DND-41 (cell line): ENCODE measurements around the gene KCNMA1.

Experiments used
- ATAC-seq: fragments of 200-7000 bp; cut with Tn5 transposase; 3 replicates; pipeline ENCODE4 v1.9.1; 2021; ENCODE audit warnings: low read depth; ENCODE audit not compliant: insufficient read depth
- DNase-seq: peaks from one replicate; pipeline ENCODE4 v3.0.0-alpha.2; 2020
- H2AFZ ChIP-seq: 2 replicates; pipeline ENCODE4 v1.6.0; 2012; ENCODE audit warnings: low read depth, low read length
- H3K27ac ChIP-seq: 2 replicates; pipeline ENCODE4 v1.5.1; 2012; ENCODE audit warnings: low read length, inconsistent platforms
- H3K27me3 ChIP-seq: fragments of 200-600 bp; sonication (generic); 2 replicates; pipeline ENCODE4 v1.6.0; 2012; ENCODE audit warnings: low read length, mild to moderate bottlenecking, inconsistent platforms; ENCODE audit not compliant: insufficient read depth, poor library complexity
- H3K36me3 ChIP-seq: 2 replicates; pipeline ENCODE4 v1.5.1; 2012; ENCODE audit warnings: low read length, inconsistent platforms; ENCODE audit not compliant: insufficient read depth
- H3K4me1 ChIP-seq: 2 replicates; pipeline ENCODE4 v1.5.1; 2012; ENCODE audit warnings: mild to moderate bottlenecking, low read length; ENCODE audit not compliant: insufficient read depth
- H3K4me2 ChIP-seq: 2 replicates; pipeline ENCODE4 v1.6.0; 2012; ENCODE audit warnings: mild to moderate bottlenecking, moderate library complexity, low read length, inconsistent platforms; ENCODE audit not compliant: insufficient read depth
- H3K4me3 ChIP-seq, 2 experiments: fragments of 200-600 bp in 1 of 2; shearing (Covaris generic) in 1 of 2; 2 replicates each; pipeline ENCODE4 v1.5.1; 2012 to 2016; ENCODE audit warnings: inconsistent platforms in 2 of 2, low read length in 2 of 2, mild to moderate bottlenecking in 2 of 2, low read depth in 1 of 2, moderate library complexity in 1 of 2
- H3K79me2 ChIP-seq: 2 replicates; pipeline ENCODE4 v1.6.0; 2012; ENCODE audit warnings: low read length, inconsistent platforms; ENCODE audit not compliant: insufficient read depth
- H3K9ac ChIP-seq: 2 replicates; pipeline ENCODE4 v1.6.0; 2012; ENCODE audit warnings: low read depth, mild to moderate bottlenecking, inconsistent platforms, low read length, moderate library complexity
- H3K9me3 ChIP-seq: 2 replicates; pipeline ENCODE4 v1.5.1; 2012; ENCODE audit warnings: low read length, moderate library complexity, mild to moderate bottlenecking, inconsistent platforms; ENCODE audit not compliant: insufficient read depth, severe bottlenecking
- H4K20me1 ChIP-seq: 2 replicates; pipeline ENCODE4 v1.6.0; 2012; ENCODE audit warnings: low read length; ENCODE audit not compliant: insufficient read depth
- EZH2 ChIP-seq: IDR thresholded peaks from 3 replicates; pipeline ENCODE4 v1.6.1; 2012; ENCODE audit warnings: borderline replicate concordance, low read depth, mild to moderate bottlenecking, moderate library complexity, low read length, inconsistent platforms; ENCODE audit not compliant: severe bottlenecking
- TF ChIP-seq, protein P1 (sequence below): IDR thresholded peaks from 2 replicates; pipeline ENCODE4 v1.5.1; 2012; ENCODE audit warnings: borderline replicate concordance, low read length, moderate library complexity, mild to moderate bottlenecking; ENCODE audit not compliant: poor library complexity, severe bottlenecking; ENCODE audit errors: extremely low read depth

KCNMA1 gene

DNA sequence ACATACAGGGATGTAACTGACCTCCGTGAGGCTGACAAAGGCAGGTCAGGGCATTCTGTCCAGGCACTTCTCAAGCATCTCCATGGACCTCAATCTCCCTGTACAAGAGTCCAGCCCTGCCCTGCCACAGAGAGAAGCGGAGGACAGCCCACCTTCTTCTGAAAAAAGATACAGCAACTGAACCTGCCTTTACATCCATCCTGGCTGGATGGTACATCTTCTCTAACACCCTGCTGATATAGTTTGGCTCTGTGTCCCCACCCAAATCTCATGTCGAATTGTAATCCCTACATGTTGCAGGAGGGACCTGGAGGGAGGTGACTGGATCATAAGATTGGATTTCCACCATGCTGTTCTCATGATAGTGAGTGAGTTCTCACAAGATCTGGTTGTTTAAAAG lies 40.5 kb upstream of the KCNMA1 start:
- H3K4me1 ChIP-seq, result no peaks in the 10 kb centered on the region
- H3K36me3 ChIP-seq, result no peaks in the 10 kb centered on the region
- TF ChIP-seq EZH2, result no peak
- no peak overlapping the region for H3K27ac ChIP-seq
- no peak for ATAC-seq
- DNase-seq, result no peak
- H3K4me3 ChIP-seq, result no peak overlapping the region
- no peaks in the 10 kb centered on the region for H4K20me1 ChIP-seq
- H3K9ac ChIP-seq, result no peak overlapping the region
- no peaks in the 10 kb centered on the region for H3K9me3 ChIP-seq
- no peaks in the 10 kb centered on the region for H3K79me2 ChIP-seq
- no peak overlapping the region for H3K4me2 ChIP-seq
- no peak overlapping the region for H2AFZ ChIP-seq
- peaks cover 6% of the 10 kb centered on the region for H3K27me3 ChIP-seq

- Histone ChIP-seq H4K20me1 (no peaks in the 10 kb centered on the region), H3K4me2 (no peak overlapping the region), H3K4me1 (no peaks in the 10 kb centered on the region), H3K9ac (no peak overlapping the region), H3K27ac (no peak overlapping the region), H3K27me3 (peaks cover 9% of the 10 kb centered on the region), H3K79me2 (no peaks in the 10 kb centered on the region), H3K9me3 (no peaks in the 10 kb centered on the region), H3K36me3 (no peaks in the 10 kb centered on the region), H3K4me3 (no peak overlapping the region), H2AFZ (no peak overlapping the region)
- no peak for TF ChIP-seq EZH2
- TF ChIP-seq, protein P1, sequence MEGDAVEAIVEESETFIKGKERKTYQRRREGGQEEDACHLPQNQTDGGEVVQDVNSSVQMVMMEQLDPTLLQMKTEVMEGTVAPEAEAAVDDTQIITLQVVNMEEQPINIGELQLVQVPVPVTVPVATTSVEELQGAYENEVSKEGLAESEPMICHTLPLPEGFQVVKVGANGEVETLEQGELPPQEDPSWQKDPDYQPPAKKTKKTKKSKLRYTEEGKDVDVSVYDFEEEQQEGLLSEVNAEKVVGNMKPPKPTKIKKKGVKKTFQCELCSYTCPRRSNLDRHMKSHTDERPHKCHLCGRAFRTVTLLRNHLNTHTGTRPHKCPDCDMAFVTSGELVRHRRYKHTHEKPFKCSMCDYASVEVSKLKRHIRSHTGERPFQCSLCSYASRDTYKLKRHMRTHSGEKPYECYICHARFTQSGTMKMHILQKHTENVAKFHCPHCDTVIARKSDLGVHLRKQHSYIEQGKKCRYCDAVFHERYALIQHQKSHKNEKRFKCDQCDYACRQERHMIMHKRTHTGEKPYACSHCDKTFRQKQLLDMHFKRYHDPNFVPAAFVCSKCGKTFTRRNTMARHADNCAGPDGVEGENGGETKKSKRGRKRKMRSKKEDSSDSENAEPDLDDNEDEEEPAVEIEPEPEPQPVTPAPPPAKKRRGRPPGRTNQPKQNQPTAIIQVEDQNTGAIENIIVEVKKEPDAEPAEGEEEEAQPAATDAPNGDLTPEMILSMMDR, result no peak
- ATAC-seq, result no peak
- DNase-seq, result no peak
Measured at GRCh38 chr10:77675347-77675746, 37.7 kb upstream of the KCNMA1 start.

GRCh38 chr10:77673515-77674140 lies 36.0 kb upstream of the KCNMA1 start:
- H3K27me3 ChIP-seq, result peaks cover 6% of the 10 kb centered on the region
- no peak for ATAC-seq
- no peaks in the 10 kb centered on the region for H3K4me1 ChIP-seq

GRCh38 chr10:77673101-77673500 lies 35.5 kb upstream of the KCNMA1 start:
- no peak for DNase-seq
- Histone ChIP-seq H3K4me2 (no peak overlapping the region), H3K4me3 (no peak overlapping the region)

More at GRCh38 chr10:77673515-77674140, 36.0 kb upstream of the KCNMA1 start:
- no peaks in the 10 kb centered on the region for H3K79me2 ChIP-seq
- H3K36me3 ChIP-seq, result no peaks in the 10 kb centered on the region
- no peaks in the 10 kb centered on the region for H3K9me3 ChIP-seq
- no peak overlapping the region for H3K27ac ChIP-seq
- no peak overlapping the region for H3K9ac ChIP-seq
- H3K4me2 ChIP-seq, result no peak overlapping the region
- TF ChIP-seq, protein P1, result no peak
- TF ChIP-seq EZH2, result no peak
- no peaks in the 10 kb centered on the region for H4K20me1 ChIP-seq
- H3K4me3 ChIP-seq, result no peak overlapping the region
- no peak for DNase-seq
- no peak overlapping the region for H2AFZ ChIP-seq

More at GRCh38 chr10:77673101-77673500, 35.5 kb upstream of the KCNMA1 start:
- Histone ChIP-seq H3K4me1 (no peaks in the 10 kb centered on the region), H2AFZ (no peak overlapping the region), H3K27ac (no peak overlapping the region), H3K27me3 (peaks cover 6% of the 10 kb centered on the region), H3K36me3 (no peaks in the 10 kb centered on the region), H3K9ac (no peak overlapping the region), H4K20me1 (no peaks in the 10 kb centered on the region), H3K9me3 (no peaks in the 10 kb centered on the region), H3K79me2 (no peaks in the 10 kb centered on the region)
- ATAC-seq, result no peak
- TF ChIP-seq, protein P1, result no peak
- no peak for TF ChIP-seq EZH2
